Stimulated activated CD8-positive, alpha-beta memory T cell treated with anti-CD3 and anti-CD28 coated beads, Interleukin-12 subunit alpha, Interleukin-12 subunit beta, amount 100 ng/mL, for 24 hours (primary cell): Measurements from ENCODE around the gene MYO19.
"Not testable (repeated sequence)": the region's sequence is repeated elsewhere in the genome, so short reads cannot be mapped to it uniquely, and the experiment has no call there.

Source experiments
- DNase-seq: peaks from one replicate; pipeline ENCODE4 v3.0.0-alpha.2; 2020; ENCODE audit errors: extremely low read depth

MYO19 gene

DNA sequence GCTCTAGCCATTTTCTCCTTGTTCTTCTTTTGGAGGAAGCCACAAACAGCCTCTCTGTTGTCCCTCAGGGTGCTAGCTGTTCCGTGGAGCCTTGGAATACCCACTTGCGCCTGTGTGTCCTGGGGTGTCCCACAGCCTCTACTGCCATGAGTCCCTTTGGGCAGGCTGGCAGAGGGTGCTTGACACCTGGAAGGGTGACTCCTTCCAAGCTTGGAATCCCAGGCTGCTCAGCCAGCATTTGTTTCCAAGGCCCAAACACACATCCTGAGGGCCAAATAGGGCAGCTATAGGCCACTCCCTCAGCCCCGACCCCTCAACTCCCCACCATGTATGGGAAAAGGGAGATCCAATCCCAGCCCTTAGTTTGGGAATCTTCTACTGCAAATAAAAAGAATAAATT is 33.3 kb downstream of the MYO19 start:
- no peak for DNase-seq

DNA sequence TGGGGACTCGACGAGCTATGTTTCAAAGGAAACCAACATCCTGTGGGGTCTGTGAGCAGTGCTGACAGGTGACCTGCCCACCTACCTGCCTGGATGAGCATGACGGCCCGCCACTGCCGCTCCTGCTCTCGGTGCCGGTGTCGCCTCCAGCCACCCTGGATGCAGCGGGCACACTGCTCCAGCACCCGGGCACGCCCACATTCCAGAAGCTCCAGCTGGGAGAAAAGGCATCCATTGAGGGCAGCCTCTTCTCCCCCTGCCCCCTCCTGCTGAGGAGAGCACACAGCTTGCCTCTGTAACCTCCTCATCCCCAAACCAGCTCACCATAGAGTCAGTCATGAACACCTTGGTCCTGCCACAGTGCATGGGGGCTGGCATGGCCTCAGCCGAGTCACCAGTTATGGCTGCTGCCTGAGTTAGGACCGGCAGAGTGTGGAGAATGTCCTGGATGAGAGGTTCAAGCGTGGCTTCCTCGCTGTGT is 33.9 kb downstream of the MYO19 start:
- DNase-seq: no peak

DNA sequence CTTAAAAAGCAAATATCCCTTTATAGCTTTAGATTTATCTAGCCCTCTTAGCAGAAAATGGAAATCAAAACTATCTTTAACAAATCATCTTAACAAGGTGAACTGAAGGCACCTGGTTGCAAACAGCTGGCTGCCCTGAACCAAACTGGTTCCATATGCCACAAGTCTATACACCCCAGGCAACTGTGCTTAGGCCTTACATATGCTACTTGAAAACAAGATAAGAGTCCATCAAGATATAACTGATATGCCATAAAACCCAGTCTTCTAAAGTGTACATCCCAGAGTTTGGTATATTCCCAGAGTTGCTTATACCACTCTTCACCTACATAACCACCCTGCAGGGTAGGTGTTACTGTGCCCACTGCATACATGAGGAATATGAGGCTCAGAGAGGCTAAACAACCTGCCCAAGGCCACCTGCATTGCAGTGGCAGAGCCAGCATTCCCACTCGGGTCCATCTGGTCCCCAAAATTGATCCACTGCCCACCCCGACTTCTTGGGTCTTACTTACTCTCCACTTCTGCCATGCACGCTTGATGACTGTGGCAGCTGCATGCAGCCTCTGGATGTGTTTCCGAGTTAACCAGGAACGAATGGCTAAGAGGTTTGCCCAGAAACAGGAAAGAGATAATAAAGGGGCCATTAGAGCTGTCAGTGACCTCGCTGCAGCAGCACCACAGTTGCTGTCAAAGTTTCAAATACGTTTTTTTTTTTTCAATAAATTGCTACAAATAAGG is 35.9 kb downstream of the MYO19 start:
- no peak for DNase-seq

DNA sequence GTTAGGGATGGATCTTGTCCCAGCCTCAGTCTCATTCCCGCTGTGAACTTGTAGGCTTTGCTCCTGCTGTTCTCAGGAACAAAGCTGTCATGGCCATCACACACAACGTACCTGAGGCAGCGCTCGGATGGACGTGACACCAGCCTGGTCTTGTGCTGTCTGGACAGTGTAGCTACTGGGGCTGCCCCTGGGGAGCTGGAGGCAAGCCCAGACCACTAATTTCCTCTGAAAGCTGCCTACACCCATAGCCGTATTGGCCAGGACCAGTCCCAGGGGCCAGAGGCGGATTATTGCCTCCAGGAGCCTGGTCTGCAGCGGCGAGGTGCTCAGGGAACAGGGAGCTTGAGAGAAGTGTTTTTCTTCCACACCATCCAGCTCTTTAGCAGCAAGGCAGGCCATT is 36.5 kb downstream of the MYO19 start:
- DNase-seq: no peak

DNA sequence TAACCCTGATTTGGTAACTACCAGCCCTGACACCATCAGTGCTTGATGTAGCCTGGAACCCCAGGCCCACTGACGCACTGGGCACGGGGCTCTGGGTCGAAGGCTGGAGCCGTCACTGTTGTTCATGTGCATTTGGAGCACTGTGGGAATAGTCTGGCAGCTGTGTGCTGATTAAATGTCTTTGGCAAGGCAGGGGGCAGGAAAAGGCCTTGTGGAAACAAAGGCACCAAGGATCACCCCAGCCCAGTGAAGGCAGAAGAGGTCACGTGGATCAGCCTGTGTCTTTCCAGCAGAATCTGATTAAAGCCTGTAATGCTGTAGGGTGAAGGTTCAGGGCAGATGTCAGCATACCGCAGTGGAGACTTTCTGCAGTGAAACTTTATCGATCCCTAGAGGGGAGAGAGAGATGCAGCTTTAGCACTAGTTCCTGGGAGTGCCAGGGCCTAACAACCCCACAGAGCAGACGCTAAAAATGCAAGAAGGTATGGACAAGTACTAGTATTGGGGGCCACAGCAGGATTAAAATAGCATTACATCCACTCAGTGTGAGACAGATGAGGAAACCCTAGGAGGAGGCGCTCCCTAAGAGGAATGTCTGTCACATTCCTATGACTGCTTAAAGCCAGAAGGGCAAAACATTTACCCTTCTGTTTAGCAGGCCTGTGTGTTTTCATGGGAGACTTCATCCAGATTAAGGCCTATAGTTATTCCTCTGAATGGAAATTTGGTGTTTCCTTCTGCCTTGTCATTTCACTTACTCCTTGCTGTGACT is 38.5 kb downstream of the MYO19 start:
- DNase-seq: no peak

DNA sequence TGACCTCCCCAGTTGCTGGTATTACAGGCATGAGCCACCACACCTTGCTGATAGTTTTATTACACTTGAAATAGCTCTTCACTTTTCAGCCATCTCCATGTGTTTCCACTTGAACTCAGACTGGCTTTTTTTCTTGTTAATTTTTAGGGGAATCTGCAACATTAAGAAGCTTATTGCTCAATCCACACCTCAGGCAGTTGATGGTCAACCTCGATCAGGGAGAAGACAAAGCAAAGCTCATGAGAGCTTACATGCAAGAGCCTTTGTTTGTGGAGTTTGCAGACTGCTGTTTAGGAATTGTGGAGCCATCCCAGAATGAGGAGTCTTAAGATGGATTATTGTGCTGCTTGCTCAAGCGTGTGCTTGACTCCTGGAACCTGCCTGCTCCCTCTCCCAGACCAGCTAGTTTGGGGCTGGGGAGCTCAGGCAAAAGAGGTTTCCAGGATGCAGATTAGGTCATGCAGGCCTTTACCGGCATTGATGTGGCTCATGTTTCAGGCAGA is 39.5 kb downstream of the MYO19 start:
- DNase-seq: no peak

DNA sequence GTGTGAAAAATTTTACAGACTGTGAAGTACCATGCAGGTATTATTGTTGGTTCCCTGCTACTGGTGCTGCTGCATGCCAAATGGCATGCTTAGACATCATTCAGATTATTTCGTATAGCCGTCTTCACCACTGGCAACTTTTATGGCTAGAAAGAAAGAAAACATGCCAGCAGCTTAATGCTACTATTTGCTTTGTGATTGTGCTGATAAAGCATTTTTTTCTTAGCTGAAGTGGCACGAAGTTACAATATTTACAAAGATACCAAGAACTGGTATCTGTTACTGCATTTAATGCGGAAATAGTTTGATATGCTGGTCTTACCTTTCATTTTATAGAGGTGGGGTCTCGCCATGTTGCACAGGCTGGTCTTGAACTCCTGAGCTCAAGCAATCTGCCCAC is 40.0 kb downstream of the MYO19 start:
- DNase-seq: no peak

DNA sequence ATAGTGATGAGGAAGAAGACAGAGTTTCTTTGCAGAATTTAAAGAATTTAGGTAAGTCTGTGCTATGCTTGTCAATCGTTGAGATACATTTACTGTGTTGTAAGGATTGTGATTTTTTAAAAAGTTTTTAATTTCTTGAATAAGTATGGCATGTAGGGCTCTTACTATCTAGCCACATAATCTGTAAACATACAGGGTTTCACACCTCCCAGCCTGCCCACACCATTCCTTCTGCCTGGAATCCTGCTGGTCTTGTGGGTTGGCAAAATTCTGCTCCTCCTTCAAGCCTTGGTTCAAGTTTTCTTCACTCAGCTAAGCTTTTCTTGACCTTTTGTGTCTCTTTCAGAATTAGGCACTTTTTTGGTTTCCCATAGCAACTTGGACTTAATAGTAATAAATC is 40.7 kb downstream of the MYO19 start:
- DNase-seq: no peak

DNA sequence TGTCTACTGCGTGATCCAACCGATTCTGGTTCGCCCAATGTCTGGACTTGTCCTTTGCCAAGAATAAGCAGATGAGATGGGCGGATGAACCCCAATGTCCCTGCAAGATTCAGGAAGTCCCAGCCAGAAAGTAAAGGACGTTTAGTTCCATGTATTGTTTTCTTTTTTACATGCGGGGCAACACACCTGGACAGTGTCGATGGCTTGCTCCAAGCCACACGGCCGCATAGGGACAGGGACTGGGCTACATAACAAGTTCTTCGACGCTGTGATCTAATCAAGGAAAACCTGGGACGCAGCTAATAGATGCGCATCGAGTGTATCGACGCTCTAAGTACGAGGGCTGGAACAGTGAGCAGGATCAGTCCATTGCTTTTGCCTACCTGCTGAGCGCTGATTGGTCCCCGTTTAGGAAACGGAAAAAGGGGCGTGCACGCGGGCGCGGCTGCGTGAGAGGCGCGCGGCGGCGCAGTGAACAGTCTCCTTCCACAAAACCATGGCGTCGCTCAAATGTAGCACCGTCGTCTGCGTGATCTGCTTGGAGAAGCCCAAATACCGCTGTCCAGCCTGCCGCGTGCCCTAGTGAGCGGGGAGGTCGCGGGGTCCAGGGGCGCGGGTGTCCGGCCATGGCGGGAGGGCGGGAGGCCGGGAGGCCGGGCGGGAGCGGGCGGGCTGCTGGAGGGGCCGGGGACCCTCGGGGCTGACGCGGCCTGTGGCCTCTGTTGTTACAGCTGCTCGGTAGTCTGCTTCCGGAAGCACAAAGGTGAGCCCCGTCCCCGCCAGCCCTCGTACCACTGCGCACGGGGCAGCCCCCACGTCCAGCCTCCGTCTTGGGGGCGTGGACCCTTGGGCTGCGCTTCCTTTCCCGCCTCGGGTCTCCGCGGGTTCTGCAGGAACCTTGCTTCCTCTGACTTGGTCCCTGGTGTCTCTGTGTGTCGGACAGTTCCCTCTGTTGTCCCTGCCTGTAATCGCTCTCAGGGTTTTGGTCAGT is 48.2 kb downstream of the MYO19 start, which contains the start of gene ZNHIT3:
ZNHIT3 (plus strand) TSS at position 478 of the 991 bp plus-strand sequence; CDS start at position 497, 19 bp downstream.
- peak; percentile 72 for DNase-seq

DNA sequence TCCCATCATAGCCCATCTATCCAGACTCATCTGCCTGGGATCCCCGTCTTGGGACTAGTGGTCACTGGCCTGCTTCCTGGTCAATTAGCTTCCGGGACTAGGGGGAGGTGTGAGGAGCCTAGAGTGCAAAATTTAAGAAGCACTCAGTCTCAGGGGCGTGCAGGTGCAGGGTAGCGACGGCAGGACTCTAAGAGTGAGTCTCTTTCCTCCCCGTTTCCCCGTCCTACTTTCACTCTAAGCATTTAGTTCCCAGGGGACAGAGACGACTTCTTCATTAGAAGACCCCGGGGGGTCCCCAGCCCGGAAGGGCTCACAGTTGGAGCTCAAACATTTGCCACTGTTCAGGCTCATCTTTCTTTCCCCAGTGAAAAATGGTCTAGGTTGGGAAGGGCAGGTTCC is 48.9 kb downstream of the MYO19 start:
- no peak for DNase-seq

DNA sequence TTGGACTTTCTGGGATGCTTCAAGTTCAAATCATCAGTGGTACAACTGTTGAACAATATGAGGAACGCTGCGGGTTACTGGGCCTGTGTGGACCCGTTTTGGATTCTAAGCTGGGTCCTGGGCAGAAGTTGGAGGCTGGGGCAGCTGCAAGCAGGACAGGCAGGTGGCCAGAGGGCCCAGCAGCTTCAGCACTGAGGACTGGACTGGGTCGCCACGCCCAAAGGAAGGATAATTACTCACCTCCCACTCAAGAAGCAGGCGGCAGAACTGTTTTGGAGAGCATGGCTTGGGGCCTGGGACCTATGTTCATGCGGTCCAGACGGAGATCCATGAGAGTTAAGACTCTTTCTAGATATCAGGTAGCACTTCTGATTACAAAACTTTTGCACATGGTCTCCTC is 49.6 kb downstream of the MYO19 start:
- no peak for DNase-seq

DNA sequence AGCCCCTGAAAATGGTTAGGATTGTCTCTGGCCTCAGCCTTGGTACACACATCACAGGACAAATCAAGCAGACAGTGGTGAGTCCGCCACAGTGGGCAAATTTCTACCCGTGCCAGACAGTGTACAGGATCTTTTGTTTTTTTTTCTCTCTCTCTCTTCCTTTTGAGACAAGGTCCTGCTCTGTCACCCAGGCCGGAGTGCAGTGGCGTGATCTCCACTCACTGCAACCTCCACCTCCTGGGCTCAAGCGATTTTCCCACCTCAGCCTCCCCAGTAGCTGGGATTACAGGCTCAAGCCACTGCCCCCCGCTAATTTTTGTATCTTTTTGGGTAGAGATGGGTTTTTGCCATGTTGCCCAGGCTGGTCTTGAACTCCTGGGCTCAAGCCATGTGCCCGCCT is 50.6 kb downstream of the MYO19 start:
- DNase-seq: not testable (repeated sequence)

DNA sequence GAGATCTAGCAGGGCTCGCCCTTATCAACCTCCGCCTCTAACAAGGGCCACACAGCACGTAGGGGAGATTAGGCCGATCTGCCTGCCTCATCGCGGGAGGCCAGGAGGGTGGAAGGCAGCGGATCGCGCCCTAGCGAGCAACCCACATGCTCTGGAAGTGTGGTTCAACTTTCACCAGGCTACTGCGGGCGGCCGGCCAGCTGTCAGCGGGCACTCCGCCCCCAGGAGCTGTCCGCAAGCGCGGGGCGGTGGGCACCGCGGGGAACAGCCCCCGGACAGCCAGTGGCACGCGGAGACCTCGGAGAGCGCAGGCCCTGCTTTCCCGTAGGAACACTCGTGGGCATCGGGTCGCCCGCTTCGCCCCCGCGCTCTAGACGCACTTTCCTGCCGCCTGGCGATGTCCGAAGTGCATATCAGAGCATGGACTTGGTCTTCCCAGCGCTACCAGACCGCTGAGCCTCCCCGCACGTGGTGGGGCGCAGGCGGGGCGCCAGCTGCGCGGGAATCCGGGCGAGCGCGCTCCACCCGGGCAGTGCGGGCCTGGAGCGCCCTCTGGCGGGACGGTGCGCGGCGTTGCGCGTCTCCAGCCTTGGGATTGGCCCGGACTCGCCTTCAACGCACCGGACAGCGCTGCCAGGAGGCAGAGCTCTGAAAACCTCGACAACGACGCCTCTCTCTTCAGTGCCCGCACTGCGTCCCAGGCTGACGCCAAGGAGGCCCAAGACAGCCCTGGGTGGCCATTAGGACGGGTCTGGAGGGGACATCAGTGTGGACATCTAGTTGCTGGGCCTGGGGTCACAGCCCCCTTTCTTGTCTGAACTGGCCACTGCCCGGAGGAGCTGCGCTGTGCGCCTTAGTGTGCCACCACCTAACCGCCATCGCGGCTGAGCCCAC is 51.8 kb downstream of the MYO19 start:
- peak; percentile 55 for DNase-seq

DNA sequence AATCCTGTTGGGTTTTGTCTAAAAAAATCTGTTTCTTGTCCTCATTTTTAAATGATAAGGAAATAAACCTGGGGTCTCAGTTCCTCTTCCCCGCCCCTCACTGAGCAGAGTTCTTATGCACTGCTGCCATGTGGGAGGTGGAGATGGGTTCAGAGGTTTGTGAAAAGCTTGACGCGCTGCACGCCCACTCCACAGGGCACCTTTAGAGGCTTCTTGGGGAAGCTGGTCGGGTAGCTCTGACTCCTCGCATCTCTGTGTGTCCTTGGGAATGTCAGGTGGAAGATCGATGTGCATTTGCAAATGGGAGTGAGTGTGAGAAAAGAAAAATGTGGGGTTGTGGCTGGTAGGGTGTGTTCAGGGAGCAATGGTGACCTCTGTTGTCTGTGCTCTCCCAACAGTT is 52.8 kb downstream of the MYO19 start:
- DNase-seq: no peak

DNA sequence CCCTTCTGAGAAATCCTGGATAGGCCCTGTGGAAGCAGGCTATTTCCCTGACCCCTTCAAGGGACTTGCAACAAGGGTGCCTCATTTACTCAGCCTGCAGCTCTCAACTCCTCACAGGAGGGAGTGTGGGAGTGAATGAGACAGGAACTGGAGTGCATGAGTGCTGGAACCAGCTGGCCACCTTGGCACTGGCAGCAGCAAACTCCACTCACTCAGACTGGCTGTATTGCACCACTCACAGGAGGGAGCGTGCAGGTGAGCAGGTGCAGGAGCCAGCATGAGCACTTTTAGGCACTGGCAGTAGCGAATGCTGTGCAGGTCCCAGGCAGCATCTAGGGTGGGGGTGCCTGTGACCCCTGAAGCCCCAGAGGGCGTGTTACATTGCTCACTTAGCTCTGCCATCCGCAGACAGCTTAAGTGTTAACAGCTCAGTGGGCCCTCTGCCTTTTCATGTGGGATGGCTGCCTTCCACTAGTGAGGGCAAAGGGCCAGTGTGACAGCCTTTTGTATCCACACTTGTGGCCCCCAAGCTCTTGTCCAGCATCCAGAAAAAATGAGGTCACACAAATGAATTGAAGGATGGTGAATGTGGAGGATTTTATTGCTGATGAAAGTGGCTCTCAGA is 59.2 kb downstream of the MYO19 start:
- no peak for DNase-seq

DNA sequence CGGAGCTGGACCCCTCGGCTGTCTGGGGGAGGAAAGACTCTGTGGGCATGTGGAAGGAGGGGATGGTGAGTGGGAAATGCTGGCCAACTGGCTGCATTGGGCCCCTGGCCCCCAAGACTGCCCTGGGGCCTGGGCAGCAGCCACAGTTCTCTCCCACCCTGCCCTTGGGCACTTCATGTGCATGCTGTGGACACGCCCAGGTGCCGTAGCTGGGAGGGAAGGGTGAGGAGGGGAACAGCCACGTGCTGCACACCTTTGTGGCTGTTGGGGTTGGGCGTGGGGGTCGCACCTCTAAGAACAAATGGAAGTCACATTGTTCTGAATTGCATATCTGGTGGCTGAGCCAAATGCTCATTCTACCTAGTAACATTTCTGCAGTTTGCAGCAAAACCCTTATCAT is 60.1 kb downstream of the MYO19 start:
- no peak for DNase-seq

DNA sequence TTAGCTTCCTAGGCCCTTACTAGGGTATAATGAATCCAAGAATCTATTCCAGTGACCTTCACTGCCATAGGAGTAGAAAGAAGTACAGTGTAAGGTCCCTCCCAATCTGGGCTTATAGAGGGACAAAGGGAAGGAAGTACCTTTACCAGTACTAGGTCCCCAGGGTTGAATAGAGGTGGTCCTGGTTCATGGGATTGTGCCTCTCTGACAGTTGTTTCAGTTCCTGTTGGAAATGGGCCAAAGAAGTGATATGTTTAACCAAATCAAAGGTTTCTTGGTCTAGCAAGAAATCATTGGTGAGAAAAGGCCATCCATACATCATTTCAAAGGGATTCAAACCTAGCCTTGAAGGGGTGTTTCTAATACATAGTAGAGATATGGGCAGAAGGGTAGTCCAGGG is 64.2 kb downstream of the MYO19 start:
- no peak for DNase-seq

DNA sequence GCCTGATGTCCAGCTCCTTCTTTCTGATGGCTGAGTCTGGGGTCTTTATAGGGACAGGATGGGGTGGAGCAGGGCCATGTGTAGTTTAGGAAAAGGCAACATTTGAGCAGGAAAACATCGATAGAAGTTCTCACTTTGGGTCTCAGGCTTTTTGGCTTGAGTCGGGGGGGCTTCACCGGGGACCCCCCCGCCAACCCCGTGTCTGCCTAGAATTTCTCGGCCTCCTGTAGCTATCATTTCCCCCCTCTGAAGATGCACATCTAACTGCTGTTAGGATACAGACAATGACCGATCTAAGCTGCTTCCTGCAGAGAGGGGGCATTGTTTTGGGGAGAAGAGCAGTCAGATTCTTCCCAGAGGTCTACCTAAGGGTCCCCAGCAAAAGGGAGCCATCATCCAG is 64.9 kb downstream of the MYO19 start:
- DNase-seq: no peak

DNA sequence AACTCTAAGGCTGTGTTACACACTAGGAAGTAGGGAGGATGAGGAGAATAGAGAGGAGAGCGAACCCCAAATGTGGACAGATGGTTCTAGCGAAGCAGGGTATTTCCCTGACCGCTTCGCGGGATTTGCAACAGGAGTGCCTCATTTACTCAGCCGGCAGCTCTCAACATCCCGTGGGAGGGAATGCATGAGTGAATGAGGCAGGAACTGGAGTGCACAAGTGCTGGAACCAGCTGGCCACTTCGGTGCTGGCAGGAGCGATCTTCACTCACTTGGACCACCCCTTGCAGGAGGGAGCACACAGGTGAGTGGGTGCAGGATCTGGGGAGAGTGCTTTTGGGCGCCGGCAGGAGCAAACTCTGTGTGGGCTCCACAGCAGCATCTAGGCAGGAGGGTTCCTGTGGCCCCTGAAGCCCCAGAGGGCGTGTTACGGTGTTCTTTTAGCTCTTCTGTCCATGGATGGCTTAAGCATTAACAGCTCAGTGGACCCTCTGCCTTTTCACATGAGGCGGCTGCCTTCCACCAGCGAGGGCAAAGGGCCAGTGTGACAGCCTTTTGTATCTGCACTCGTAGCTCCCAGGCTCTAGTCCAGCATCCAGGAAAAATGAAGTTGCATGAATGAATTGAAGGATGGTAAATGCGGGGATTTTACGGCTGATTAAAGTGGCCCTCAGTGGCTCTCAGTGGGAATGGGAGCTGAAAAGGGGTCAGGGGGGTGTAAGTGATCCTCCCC is 65.6 kb downstream of the MYO19 start:
- no peak for DNase-seq

DNA sequence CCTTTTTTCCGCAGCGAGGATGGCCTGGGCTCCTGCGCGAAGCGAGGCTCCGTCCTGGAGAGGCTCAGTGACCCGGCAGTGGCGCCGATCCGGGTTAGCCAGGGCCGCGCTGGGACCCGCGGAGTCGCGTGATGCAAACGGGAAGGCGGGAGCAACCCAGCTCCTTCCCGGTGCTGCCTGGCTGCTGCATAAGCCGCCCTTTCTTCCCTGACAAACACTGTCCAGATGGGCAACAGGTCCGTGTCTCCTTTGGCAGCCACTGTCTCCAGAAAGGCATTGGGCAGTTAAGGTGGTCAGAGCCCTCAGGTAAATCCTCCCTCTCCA is 69.9 kb downstream of the MYO19 start:
- no peak for DNase-seq
